IMR-90 (cell line): Measurements from ENCODE around the gene LBP.

ENCODE experiments used
- CEBPB ChIP-seq: IDR thresholded peaks from 2 replicates; pipeline ENCODE4 v1.6.1; 2012; ENCODE audit warnings: low read depth, low read length, improper control_type of control experiment
- MXI1 ChIP-seq: IDR thresholded peaks from 2 replicates; pipeline ENCODE4 v1.6.1; 2012; ENCODE audit warnings: low read depth, mild to moderate bottlenecking, low read length, moderate library complexity, borderline replicate concordance
- POLR2A ChIP-seq: IDR thresholded peaks from 2 replicates; pipeline ENCODE4 v1.6.1; 2012; ENCODE audit warnings: mild to moderate bottlenecking, low read depth, low read length
- RAD21 ChIP-seq: IDR thresholded peaks from 2 replicates; pipeline ENCODE4 v1.6.1; 2012; ENCODE audit warnings: low read length, improper control_type of control experiment
- TF ChIP-seq, protein P1 (sequence below): conservative IDR thresholded peaks from 2 replicates; pipeline ENCODE4 v1.5.1; 2012; ENCODE audit warnings: mild to moderate bottlenecking, low read depth, low read length, improper control_type of control experiment

DNA sequence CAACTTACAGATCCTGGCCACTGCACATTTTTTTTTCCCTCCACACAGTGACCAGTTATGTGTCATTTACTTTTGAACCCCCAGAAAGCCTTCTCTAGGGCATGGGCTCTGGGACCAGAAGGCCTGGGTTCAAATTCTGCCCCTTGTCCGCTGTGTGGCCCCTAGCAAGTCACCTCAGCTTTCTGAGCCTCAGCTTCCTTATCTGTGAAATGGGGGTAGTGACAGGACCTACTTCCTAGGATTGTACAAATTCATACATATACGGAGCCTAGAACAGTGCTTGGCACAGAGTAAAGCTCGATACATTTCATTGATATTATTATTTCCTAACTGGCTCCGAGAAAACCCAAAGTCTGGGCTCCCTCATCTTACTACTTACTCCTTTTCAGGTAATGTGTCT lies 40.7 kb upstream of the LBP start:
- TF ChIP-seq POLR2A (no peak), RAD21 (no peak), MXI1 (no peak), CEBPB (no peak)
- TF ChIP-seq, protein P1, sequence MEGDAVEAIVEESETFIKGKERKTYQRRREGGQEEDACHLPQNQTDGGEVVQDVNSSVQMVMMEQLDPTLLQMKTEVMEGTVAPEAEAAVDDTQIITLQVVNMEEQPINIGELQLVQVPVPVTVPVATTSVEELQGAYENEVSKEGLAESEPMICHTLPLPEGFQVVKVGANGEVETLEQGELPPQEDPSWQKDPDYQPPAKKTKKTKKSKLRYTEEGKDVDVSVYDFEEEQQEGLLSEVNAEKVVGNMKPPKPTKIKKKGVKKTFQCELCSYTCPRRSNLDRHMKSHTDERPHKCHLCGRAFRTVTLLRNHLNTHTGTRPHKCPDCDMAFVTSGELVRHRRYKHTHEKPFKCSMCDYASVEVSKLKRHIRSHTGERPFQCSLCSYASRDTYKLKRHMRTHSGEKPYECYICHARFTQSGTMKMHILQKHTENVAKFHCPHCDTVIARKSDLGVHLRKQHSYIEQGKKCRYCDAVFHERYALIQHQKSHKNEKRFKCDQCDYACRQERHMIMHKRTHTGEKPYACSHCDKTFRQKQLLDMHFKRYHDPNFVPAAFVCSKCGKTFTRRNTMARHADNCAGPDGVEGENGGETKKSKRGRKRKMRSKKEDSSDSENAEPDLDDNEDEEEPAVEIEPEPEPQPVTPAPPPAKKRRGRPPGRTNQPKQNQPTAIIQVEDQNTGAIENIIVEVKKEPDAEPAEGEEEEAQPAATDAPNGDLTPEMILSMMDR: no peak
